Tibial nerve (tissue), 4 donors: ENCODE results near the gene MXRA5. TPM values are rescaled to one million over a fixed set of nuclear protein-coding genes. Genes with fewer than 3 reads are reported as not detected.

Experiments used
- DNase-seq, 2 donors: peaks; one replicate each; pipeline ENCODE4 v3.0.0-alpha.2; 2019; ENCODE audit warnings: low spot score in 2 of 2
- H3K27ac ChIP-seq, 4 donors: fragments of 200-600 bp; sonication (generic) in 3 of 4; one replicate each; pipeline ENCODE4 v1.5.1; 2017 to 2019; ENCODE audit warnings: mild to moderate bottlenecking in 1 of 4
- H3K27me3 ChIP-seq, 2 donors: fragments of 200-600 bp; sonication (generic) in 1 of 2; one replicate each; pipeline versions ENCODE4 v1.5.1 to v1.6.0; 2017 to 2019
- H3K36me3 ChIP-seq, 3 donors: fragments of 200-600 bp; sonication (generic); one replicate each; pipeline ENCODE4 v1.5.1; 2018 to 2019
- H3K4me1 ChIP-seq, 4 donors: fragments of 200-600 bp; sonication (generic) in 3 of 4; one replicate each; pipeline ENCODE4 v1.5.1; 2017 to 2019
- H3K4me3 ChIP-seq, 4 donors: fragments of 200-600 bp; sonication (generic) in 3 of 4; one replicate each; pipeline ENCODE4 v1.5.1; 2017 to 2019; ENCODE audit warnings: mild to moderate bottlenecking in 1 of 4, moderate library complexity in 1 of 4
- H3K9me3 ChIP-seq, 4 donors: fragments of 200-600 bp; sonication (generic) in 3 of 4; one replicate each; pipeline ENCODE4 v1.5.1; 2017 to 2019
- EP300 ChIP-seq, 2 donors: sonication (generic); formaldehyde crosslinking; IDR thresholded peaks; one replicate each; pipeline ENCODE4 v1.6.1; 2017; ENCODE audit warnings: antibody characterized with exemption in 2 of 2, mild to moderate bottlenecking in 1 of 2
- POLR2A ChIP-seq, 2 donors: fragments of 450-650 bp; IDR thresholded peaks; one replicate each; pipeline ENCODE4 v1.6.1; 2017; ENCODE audit warnings: antibody characterized with exemption in 2 of 2, mild to moderate bottlenecking in 2 of 2, moderate library complexity in 2 of 2
- WGBS, 2 donors: methylation state at CpG; one replicate each; pipeline ENCODE4 v1.1.5; 2018; 5-methylcytosine and 5-hydroxymethylcytosine counted together
- total RNA-seq, 4 donors: library from RNA; depleted of rRNA; stranded (reverse); fragments of >200 nt; gene quantifications; one replicate each; pipeline ENCODE4 v1.1.0, GENCODE V29; 2016
- TF ChIP-seq, protein P1 (sequence below), 5 experiments: fragments of 200-600 bp in 3 of 5; fragments of 450-650 bp in 2 of 5; sonication (generic) in 3 of 5; IDR thresholded peaks; one replicate each; pipeline ENCODE4 v1.5.1; 2016 to 2019; ENCODE audit warnings: antibody characterized with exemption in 5 of 5, mild to moderate bottlenecking in 3 of 5, moderate library complexity in 2 of 5

MXRA5 gene
- total RNA-seq, 4 donors from 2014 or later, result 0.22 to 1.8 (median 0.72) TPM

DNA sequence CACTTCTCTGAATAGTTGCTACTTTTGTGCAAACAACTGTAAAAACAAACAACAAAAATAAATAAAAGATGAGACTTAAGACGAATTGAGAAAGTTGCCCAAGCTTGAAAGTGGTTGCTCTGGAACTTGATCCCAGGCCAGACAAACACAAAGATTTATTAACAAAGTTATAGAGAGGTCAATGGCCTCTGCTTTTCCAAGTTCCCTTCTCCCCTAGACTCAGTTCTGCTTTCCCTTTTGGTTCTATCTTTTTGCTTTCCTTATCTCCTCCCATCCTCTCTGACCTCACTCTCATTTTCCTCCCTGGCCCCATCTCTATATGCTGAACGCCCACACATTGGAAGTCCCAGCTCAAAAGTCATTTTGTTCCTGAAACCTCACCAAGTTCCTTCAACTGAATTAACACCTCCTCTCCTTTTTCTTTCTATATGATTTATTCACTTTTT, 82.7 kb downstream of the MXRA5 start:
- WGBS, 2 donors, result 16 to 20% methylated on average over 2 of the region's 2 CpGs
- peaks cover 0 to 3% (median 0%) of the 10 kb centered on the region in 4 donors for H3K9me3 ChIP-seq
- H3K4me3 ChIP-seq, result no peak overlapping the region
- DNase-seq, result no peak
- H3K27ac ChIP-seq, result peak overlapping the region in 2 of 4 donors; percentile 11 to 34
- H3K36me3 ChIP-seq, result no peaks in the 10 kb centered on the region
- TF ChIP-seq POLR2A (IDR thresholded peaks at IDR 0.05) (no peak), EP300 (IDR thresholded peaks at IDR 0.05) (no peak)
- TF ChIP-seq, protein P1, sequence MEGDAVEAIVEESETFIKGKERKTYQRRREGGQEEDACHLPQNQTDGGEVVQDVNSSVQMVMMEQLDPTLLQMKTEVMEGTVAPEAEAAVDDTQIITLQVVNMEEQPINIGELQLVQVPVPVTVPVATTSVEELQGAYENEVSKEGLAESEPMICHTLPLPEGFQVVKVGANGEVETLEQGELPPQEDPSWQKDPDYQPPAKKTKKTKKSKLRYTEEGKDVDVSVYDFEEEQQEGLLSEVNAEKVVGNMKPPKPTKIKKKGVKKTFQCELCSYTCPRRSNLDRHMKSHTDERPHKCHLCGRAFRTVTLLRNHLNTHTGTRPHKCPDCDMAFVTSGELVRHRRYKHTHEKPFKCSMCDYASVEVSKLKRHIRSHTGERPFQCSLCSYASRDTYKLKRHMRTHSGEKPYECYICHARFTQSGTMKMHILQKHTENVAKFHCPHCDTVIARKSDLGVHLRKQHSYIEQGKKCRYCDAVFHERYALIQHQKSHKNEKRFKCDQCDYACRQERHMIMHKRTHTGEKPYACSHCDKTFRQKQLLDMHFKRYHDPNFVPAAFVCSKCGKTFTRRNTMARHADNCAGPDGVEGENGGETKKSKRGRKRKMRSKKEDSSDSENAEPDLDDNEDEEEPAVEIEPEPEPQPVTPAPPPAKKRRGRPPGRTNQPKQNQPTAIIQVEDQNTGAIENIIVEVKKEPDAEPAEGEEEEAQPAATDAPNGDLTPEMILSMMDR (IDR thresholded peaks at IDR 0.05), result no peak
- peaks cover 0 to 5% (median 0%) of the 10 kb centered on the region in 4 donors for H3K4me1 ChIP-seq
- no peaks in the 10 kb centered on the region for H3K27me3 ChIP-seq

- peaks cover 0 to 5% (median 0%) of the 10 kb centered on the region in 4 donors for H3K4me1 ChIP-seq
- H3K27ac ChIP-seq, result peak overlapping the region in 1 of 4 donors; percentile 52
- peaks cover 0 to 3% (median 0%) of the 10 kb centered on the region in 4 donors for H3K9me3 ChIP-seq
- no peak overlapping the region for H3K4me3 ChIP-seq
- WGBS, 2 donors, result 31 to 32% methylated on average over 1 of the region's 1 CpG
- TF ChIP-seq EP300 (IDR thresholded peaks at IDR 0.05) (no peak), POLR2A (IDR thresholded peaks at IDR 0.05) (no peak)
- TF ChIP-seq, protein P1 (IDR thresholded peaks at IDR 0.05), result no peak
- DNase-seq, result peak in 1 of 2 donors; percentile 5
- H3K36me3 ChIP-seq, result no peaks in the 10 kb centered on the region
- H3K27me3 ChIP-seq, result no peaks in the 10 kb centered on the region
These were observed 83.6 kb downstream of the MXRA5 start for GRCh38 chrX:3262901-3263300.
